T47D (cell line): ENCODE measurements around the gene LUC7L.
"Not testable (repeated sequence)": the region's sequence is repeated elsewhere in the genome, so short reads cannot be mapped to it uniquely, and the experiment has no call there.

Source experiments
- DNase-seq, 2 experiments: peaks; one replicate each; pipeline versions ENCODE4 v3.0.0 to v3.0.0-alpha.2; 2011 to 2012; ENCODE audit warnings: low read depth in 1 of 2, low spot score in 1 of 2
- JUND ChIP-seq: IDR thresholded peaks from 2 replicates; pipeline ENCODE4 v1.6.1; 2012; ENCODE audit warnings: low read depth
- in situ Hi-C: cut with HindIII; loops from 2 replicates; pipeline ENCODE4 v1.10.0; 2016; ENCODE audit warnings: low sequenced_read_pairs, low pct_unique_long_range_greater_than_20kb

The LUC7L gene

GRCh38 chr16:234468-235305 is 5.4 kb upstream of the LUC7L start, which contains the start of gene FAM234A:
Gene FAM234A (plus strand): TSS chr16:234821. CDS start chr16:254414, 19,593 bp downstream.
- DNase-seq, result peak; percentile 89 to 95
- in situ Hi-C loops, result no loop called here
- no peak for TF ChIP-seq JUND

DNA sequence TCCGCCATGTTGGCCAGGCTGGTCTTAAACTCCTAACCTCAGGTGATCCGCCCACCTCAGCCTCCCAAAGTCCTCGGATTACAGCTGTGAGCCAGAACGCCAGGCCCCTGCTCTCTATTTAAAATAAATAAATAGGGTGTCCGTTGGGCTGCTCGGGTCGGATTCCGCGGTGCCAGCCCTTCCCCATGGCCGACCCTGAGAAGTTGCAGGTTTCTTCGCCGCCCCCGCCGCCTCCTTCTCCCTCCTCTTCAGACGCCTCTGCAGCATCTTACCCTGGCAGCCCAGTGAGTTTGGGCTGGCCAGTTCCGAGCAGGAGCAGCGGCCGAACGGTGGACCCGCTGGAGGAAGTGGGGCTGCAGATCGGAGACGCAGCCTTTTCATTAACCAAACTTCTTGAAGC is 1.7 kb upstream of the LUC7L start:
- TF ChIP-seq JUND, result no peak
- in situ Hi-C loops, result no loop called here
- DNase-seq, result no peak

- DNase-seq, in situ Hi-C loops: not testable (repeated sequence)
These were observed 1.1 kb upstream of the LUC7L start for GRCh38 chr16:230351-230750.

- in situ Hi-C loops, result no loop called here
- no peak for DNase-seq
- TF ChIP-seq JUND, result no peak
These were observed 557 bp upstream of the LUC7L start for GRCh38 chr16:229731-230281.

GRCh38 chr16:228151-228851 is 948 bp downstream of the LUC7L start:
- DNase-seq, result peak in 1 of 2 experiments; percentile 46
- TF ChIP-seq JUND, result no peak
- in situ Hi-C loops, result no loop called here

GRCh38 chr16:220021-220420 is 9.2 kb downstream of the LUC7L start:
- in situ Hi-C loops, result no loop called here
- DNase-seq, result no peak
- no peak for TF ChIP-seq JUND

DNA sequence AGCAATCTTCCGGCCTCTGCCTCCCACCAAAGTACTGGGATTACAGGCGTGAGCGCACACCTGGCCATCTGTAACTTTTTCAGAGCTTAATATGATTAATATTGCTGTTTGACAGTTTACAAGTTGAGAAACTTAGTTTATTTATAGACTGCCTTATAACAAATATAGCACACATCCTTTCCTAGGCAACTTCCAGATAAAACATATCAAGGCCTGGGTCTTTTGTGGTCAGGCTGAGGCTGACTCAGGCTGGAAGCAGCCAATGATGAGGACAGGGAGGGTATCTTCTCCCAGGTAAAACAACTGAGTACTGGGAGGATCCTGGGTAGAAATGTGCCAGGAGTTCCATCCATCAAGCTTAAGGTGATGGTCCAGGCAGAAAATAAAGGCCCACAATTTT is 16.2 kb downstream of the LUC7L start:
- no peak for TF ChIP-seq JUND
- DNase-seq, result no peak
- in situ Hi-C loops, result no loop called here

GRCh38 chr16:211631-212180 is 17.5 kb downstream of the LUC7L start:
- in situ Hi-C loops, DNase-seq: not testable (repeated sequence)

GRCh38 chr16:209359-209758 is 19.9 kb downstream of the LUC7L start:
- DNase-seq, in situ Hi-C loops: not testable (repeated sequence)

GRCh38 chr16:204046-204445 is 25.2 kb downstream of the LUC7L start:
- in situ Hi-C loops, DNase-seq: not testable (repeated sequence)

- DNase-seq, result no peak
- in situ Hi-C loops, result no loop called here
- TF ChIP-seq JUND, result no peak
These were observed 26.0 kb downstream of the LUC7L start for GRCh38 chr16:203246-203645.

GRCh38 chr16:200388-200787 is 28.9 kb downstream of the LUC7L start:
- TF ChIP-seq JUND, result no peak
- in situ Hi-C loops, result no loop called here
- no peak for DNase-seq

DNA sequence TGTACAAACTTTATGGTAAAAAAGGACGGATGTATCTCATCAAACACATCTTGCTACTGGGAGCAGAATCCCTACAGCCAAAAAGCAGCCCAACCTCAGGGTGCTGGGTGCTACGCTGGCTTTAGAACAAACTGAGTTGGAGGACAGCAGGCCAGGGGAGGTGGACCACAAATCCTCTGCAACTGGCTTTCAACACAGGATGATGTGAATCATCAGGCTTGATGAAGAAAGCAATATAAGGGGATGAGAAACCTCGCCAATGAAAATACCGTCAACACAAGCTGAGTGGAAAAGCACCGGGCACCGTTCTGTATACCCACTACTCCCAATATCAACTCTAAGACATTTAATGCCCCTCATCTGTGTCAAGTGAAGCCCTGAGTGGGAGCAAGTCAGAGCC is 34.7 kb downstream of the LUC7L start:
- in situ Hi-C loops, result no loop called here
- DNase-seq, result no peak
- TF ChIP-seq JUND, result no peak
